ENCODE measurements around the gene SLC9A9.

DNA sequence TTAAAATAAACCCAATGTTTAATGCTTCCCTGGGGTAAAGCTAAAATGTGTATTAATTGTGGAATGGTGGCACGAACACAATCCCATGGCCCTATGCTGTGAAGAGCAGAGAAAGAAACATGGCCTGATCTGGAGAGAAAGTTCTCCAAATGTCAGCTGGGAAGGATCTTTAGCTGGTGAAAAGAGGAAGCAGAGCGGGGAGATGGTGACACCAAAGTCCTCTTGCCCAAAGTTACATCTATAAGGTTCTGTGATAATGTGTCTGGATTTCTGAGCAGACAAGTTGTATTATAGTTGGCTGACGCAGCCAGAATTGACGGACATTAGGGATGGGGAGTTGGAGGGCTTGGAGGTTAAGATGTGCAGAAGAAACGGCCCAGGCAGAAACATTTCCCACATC lies 532.5 kb downstream of the SLC9A9 start:
- TF ChIP-seq FOSL1 (IDR thresholded peaks at IDR 0.05; ENCODE audit: insufficient read depth, low read depth, low read length) = no peak
- TF ChIP-seq, protein P1, sequence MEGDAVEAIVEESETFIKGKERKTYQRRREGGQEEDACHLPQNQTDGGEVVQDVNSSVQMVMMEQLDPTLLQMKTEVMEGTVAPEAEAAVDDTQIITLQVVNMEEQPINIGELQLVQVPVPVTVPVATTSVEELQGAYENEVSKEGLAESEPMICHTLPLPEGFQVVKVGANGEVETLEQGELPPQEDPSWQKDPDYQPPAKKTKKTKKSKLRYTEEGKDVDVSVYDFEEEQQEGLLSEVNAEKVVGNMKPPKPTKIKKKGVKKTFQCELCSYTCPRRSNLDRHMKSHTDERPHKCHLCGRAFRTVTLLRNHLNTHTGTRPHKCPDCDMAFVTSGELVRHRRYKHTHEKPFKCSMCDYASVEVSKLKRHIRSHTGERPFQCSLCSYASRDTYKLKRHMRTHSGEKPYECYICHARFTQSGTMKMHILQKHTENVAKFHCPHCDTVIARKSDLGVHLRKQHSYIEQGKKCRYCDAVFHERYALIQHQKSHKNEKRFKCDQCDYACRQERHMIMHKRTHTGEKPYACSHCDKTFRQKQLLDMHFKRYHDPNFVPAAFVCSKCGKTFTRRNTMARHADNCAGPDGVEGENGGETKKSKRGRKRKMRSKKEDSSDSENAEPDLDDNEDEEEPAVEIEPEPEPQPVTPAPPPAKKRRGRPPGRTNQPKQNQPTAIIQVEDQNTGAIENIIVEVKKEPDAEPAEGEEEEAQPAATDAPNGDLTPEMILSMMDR (IDR thresholded peaks at IDR 0.05; ENCODE audit: control extremely low read depth in 1 of 3, insufficient read depth in 1 of 3, low read depth in 1 of 3, low read length in 3 of 3) = no peak
- TF ChIP-seq, protein P2, sequence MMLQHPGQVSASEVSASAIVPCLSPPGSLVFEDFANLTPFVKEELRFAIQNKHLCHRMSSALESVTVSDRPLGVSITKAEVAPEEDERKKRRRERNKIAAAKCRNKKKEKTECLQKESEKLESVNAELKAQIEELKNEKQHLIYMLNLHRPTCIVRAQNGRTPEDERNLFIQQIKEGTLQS (IDR thresholded peaks at IDR 0.05; ENCODE audit: insufficient read depth, low read depth, low read length) = no peak
- TF ChIP-seq BRCA1 (IDR thresholded peaks at IDR 0.05; ENCODE audit: low read depth, low read length) = no peak
- no peak for TF ChIP-seq YY1 (IDR thresholded peaks at IDR 0.05; ENCODE audit: low read depth, low read length)
- no peak for TF ChIP-seq POLR2A (IDR thresholded peaks at IDR 0.05; ENCODE audit: control extremely low read depth in 1 of 2, low read depth in 2 of 2, low read length in 2 of 2)
- TF ChIP-seq SP2 (IDR thresholded peaks at IDR 0.05; ENCODE audit: low read length) = no peak
- TF ChIP-seq BACH1 (IDR thresholded peaks at IDR 0.05; ENCODE audit: low read length) = no peak
- no peak for TF ChIP-seq ZNF274 (IDR thresholded peaks at IDR 0.05; ENCODE audit: borderline replicate concordance, extremely low read depth, low read length)
- TF ChIP-seq, protein P3, sequence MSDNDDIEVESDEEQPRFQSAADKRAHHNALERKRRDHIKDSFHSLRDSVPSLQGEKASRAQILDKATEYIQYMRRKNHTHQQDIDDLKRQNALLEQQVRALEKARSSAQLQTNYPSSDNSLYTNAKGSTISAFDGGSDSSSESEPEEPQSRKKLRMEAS (IDR thresholded peaks at IDR 0.05) = no peak
